OCI-LY1 (cell line): Measurements from ENCODE around the gene DTNB.

Source experiments
- CTCF ChIP-seq: fragments of 200-600 bp; sonication (generic), shearing (Covaris generic); IDR thresholded peaks from 2 replicates; pipeline ENCODE4 v1.5.1; 2017; ENCODE audit warnings: mild to moderate bottlenecking, antibody characterized with exemption, low read length, moderate library complexity, mixed read lengths
- EZH2 ChIP-seq: fragments of 200-600 bp; sonication (generic), shearing (Covaris generic); IDR thresholded peaks from 2 replicates; pipeline ENCODE4 v1.8.0; 2017; ENCODE audit warnings: borderline replicate concordance, mixed run types, mild to moderate bottlenecking, antibody characterized with exemption, low read length, moderate library complexity, mixed read lengths

- TF ChIP-seq EZH2 (no peak), CTCF (peak; percentile 92)
Observed at GRCh38 chr2:25376750-25377621, 296.4 kb downstream of the DTNB start.
